Smooth muscle cell of the brain vasculature (primary cell): ENCODE data around the gene NBEAL2.
"Not testable (repeated sequence)": the region's sequence is repeated elsewhere in the genome, so short reads cannot be mapped to it uniquely, and the experiment has no call there.

Experiments used
- DNase-seq: peaks from one replicate; pipeline ENCODE4 v3.0.0-alpha.2; 2012; ENCODE audit warnings: low read depth, low spot score

NBEAL2 gene

GRCh38 chr3:46964038-46964590, 15.4 kb upstream of the NBEAL2 start:
- not testable (repeated sequence) for DNase-seq

GRCh38 chr3:46965151-46965550, 14.3 kb upstream of the NBEAL2 start:
- DNase-seq, result no peak

- no peak for DNase-seq
Observed at GRCh38 chr3:46966811-46967210, 12.7 kb upstream of the NBEAL2 start.

GRCh38 chr3:46968783-46969428, 10.6 kb upstream of the NBEAL2 start:
- DNase-seq, result no peak

GRCh38 chr3:46970391-46971091, 8.9 kb upstream of the NBEAL2 start:
- no peak for DNase-seq

GRCh38 chr3:46971151-46971550, 8.3 kb upstream of the NBEAL2 start:
- DNase-seq, result no peak

GRCh38 chr3:46971742-46972141, 7.7 kb upstream of the NBEAL2 start:
- DNase-seq, result no peak

GRCh38 chr3:46972396-46972795, 7.1 kb upstream of the NBEAL2 start:
- DNase-seq, result no peak

- no peak for DNase-seq
Observed at GRCh38 chr3:46974421-46975171, 4.9 kb upstream of the NBEAL2 start.

- peak; percentile 95 for DNase-seq
Observed at GRCh38 chr3:46976326-46977190, 2.9 kb upstream of the NBEAL2 start, which contains the start of gene CCDC12. TSS of gene CCDC12 (minus strand) at chr3:46976745. CDS start at chr3:46976732, 13 bp downstream.

- DNase-seq, result no peak
Observed at GRCh38 chr3:46977811-46978195, 1.7 kb upstream of the NBEAL2 start.

- DNase-seq, result no peak
Observed at GRCh38 chr3:46978381-46978780, 1.1 kb upstream of the NBEAL2 start.

GRCh38 chr3:46979958-46980497, 562 bp downstream of the NBEAL2 start:
- no peak for DNase-seq

GRCh38 chr3:46981932-46982471, 2.5 kb downstream of the NBEAL2 start:
- DNase-seq, result no peak

GRCh38 chr3:46982546-46982945, 3.1 kb downstream of the NBEAL2 start:
- no peak for DNase-seq

GRCh38 chr3:46984591-46985459, 5.4 kb downstream of the NBEAL2 start:
- no peak for DNase-seq

GRCh38 chr3:46985588-46985987, 6.1 kb downstream of the NBEAL2 start:
- no peak for DNase-seq

- no peak for DNase-seq
Observed at GRCh38 chr3:46986055-46986730, 6.7 kb downstream of the NBEAL2 start.

GRCh38 chr3:46986782-46987310, 7.4 kb downstream of the NBEAL2 start:
- DNase-seq, result no peak
